ENCODE data around the gene HK1. TPM values are rescaled to one million over a fixed set of nuclear protein-coding genes. Genes with fewer than 3 reads are reported as not detected.

The HK1 gene
- total RNA-seq, 2 donors from 2014 or later: 143 to 149 TPM

GRCh38 chr10:69425511-69426298 is 147.4 kb downstream of the HK1 start:
- no peak overlapping the region for H3K4me3 Mint-ChIP-seq
- H3K4me1 Mint-ChIP-seq (ENCODE audit: low read depth): peaks cover 45% of the 10 kb centered on the region
- H3K27ac Mint-ChIP-seq: no peak overlapping the region
- no peaks in the 10 kb centered on the region for H3K27me3 Mint-ChIP-seq (ENCODE audit: low read depth)
- DNase-seq (no peak), ATAC-seq (replicated peaks in 1 of 2) (peak in 1 of 2 donors; percentile 36)
- no peaks in the 10 kb centered on the region for H3K36me3 Mint-ChIP-seq (ENCODE audit: insufficient read depth in 2 of 2)
- peaks cover 3 to 4% of the 10 kb centered on the region in 2 donors for H3K9me3 Mint-ChIP-seq

GRCh38 chr10:69426376-69426727 is 148.1 kb downstream of the HK1 start:
- no peak overlapping the region for H3K4me3 Mint-ChIP-seq
- H3K9me3 Mint-ChIP-seq: peaks cover 3 to 4% of the 10 kb centered on the region in 2 donors
- peaks cover 45% of the 10 kb centered on the region for H3K4me1 Mint-ChIP-seq (ENCODE audit: low read depth)
- no peaks in the 10 kb centered on the region for H3K36me3 Mint-ChIP-seq (ENCODE audit: insufficient read depth in 2 of 2)
- ATAC-seq (replicated peaks in 1 of 2) (no peak), DNase-seq (no peak)
- no peak overlapping the region for H3K27ac Mint-ChIP-seq
- H3K27me3 Mint-ChIP-seq (ENCODE audit: low read depth): no peaks in the 10 kb centered on the region

GRCh38 chr10:69428165-69428564 is 149.9 kb downstream of the HK1 start:
- Mint-ChIP-seq H3K27ac (no peak overlapping the region), H3K4me3 (no peak overlapping the region), H3K27me3 (ENCODE audit: low read depth) (no peaks in the 10 kb centered on the region), H3K9me3 (peaks cover 3 to 4% of the 10 kb centered on the region in 2 donors), H3K36me3 (ENCODE audit: insufficient read depth in 2 of 2) (no peaks in the 10 kb centered on the region), H3K4me1 (ENCODE audit: low read depth) (peaks cover 38% of the 10 kb centered on the region)
- ATAC-seq (replicated peaks in 1 of 2) (no peak), DNase-seq (no peak)

- Mint-ChIP-seq H3K36me3 (ENCODE audit: insufficient read depth in 2 of 2) (no peaks in the 10 kb centered on the region), H3K27me3 (ENCODE audit: low read depth) (no peaks in the 10 kb centered on the region), H3K4me3 (no peak overlapping the region), H3K4me1 (ENCODE audit: low read depth) (no peaks in the 10 kb centered on the region), H3K9me3 (no peaks in the 10 kb centered on the region), H3K27ac (no peak overlapping the region)
- ATAC-seq (replicated peaks in 1 of 2) (no peak), DNase-seq (no peak)
These were observed 155.9 kb downstream of the HK1 start for GRCh38 chr10:69434169-69434568.

- H3K4me1 Mint-ChIP-seq (ENCODE audit: low read depth): no peaks in the 10 kb centered on the region
- no peak for ATAC-seq (replicated peaks in 1 of 2)
- H3K27me3 Mint-ChIP-seq (ENCODE audit: low read depth): no peaks in the 10 kb centered on the region
These were observed 156.6 kb downstream of the HK1 start for GRCh38 chr10:69434926-69435325.

GRCh38 chr10:69435966-69436520 is 157.7 kb downstream of the HK1 start:
- DNase-seq: no peak
- Mint-ChIP-seq H3K27me3 (ENCODE audit: low read depth) (no peaks in the 10 kb centered on the region), H3K4me1 (ENCODE audit: low read depth) (no peaks in the 10 kb centered on the region), H3K27ac (no peak overlapping the region), H3K9me3 (no peaks in the 10 kb centered on the region), H3K36me3 (ENCODE audit: insufficient read depth in 2 of 2) (no peaks in the 10 kb centered on the region), H3K4me3 (no peak overlapping the region)
- no peak for ATAC-seq (replicated peaks in 1 of 2)

More at GRCh38 chr10:69434926-69435325, 156.6 kb downstream of the HK1 start:
- Mint-ChIP-seq H3K4me3 (no peak overlapping the region), H3K27ac (no peak overlapping the region), H3K9me3 (no peaks in the 10 kb centered on the region), H3K36me3 (ENCODE audit: insufficient read depth in 2 of 2) (no peaks in the 10 kb centered on the region)
- DNase-seq: no peak

- H3K9me3 Mint-ChIP-seq: no peaks in the 10 kb centered on the region
- no peak overlapping the region for H3K27ac Mint-ChIP-seq
- H3K36me3 Mint-ChIP-seq (ENCODE audit: insufficient read depth in 2 of 2): no peaks in the 10 kb centered on the region
- H3K27me3 Mint-ChIP-seq (ENCODE audit: low read depth): no peaks in the 10 kb centered on the region
- no peak for ATAC-seq (replicated peaks in 1 of 2)
- no peak for DNase-seq
- H3K4me3 Mint-ChIP-seq: no peak overlapping the region
- H3K4me1 Mint-ChIP-seq (ENCODE audit: low read depth): no peaks in the 10 kb centered on the region
These were observed 159.3 kb downstream of the HK1 start for GRCh38 chr10:69437321-69438259.

GRCh38 chr10:69438536-69439349 is 160.4 kb downstream of the HK1 start:
- no peak overlapping the region for H3K4me3 Mint-ChIP-seq
- ATAC-seq (replicated peaks in 1 of 2) (no peak), DNase-seq (no peak)
- no peaks in the 10 kb centered on the region for H3K9me3 Mint-ChIP-seq
- H3K27me3 Mint-ChIP-seq (ENCODE audit: low read depth): no peaks in the 10 kb centered on the region
- H3K36me3 Mint-ChIP-seq (ENCODE audit: insufficient read depth in 2 of 2): no peaks in the 10 kb centered on the region
- H3K27ac Mint-ChIP-seq: no peak overlapping the region
- no peaks in the 10 kb centered on the region for H3K4me1 Mint-ChIP-seq (ENCODE audit: low read depth)

GRCh38 chr10:69439350-69439739 is 161.0 kb downstream of the HK1 start:
- no peak overlapping the region for H3K27ac Mint-ChIP-seq
- no peaks in the 10 kb centered on the region for H3K9me3 Mint-ChIP-seq
- no peaks in the 10 kb centered on the region for H3K36me3 Mint-ChIP-seq (ENCODE audit: insufficient read depth in 2 of 2)
- H3K4me3 Mint-ChIP-seq: no peak overlapping the region
- H3K27me3 Mint-ChIP-seq (ENCODE audit: low read depth): no peaks in the 10 kb centered on the region
- ATAC-seq (replicated peaks in 1 of 2) (no peak), DNase-seq (no peak)
- no peaks in the 10 kb centered on the region for H3K4me1 Mint-ChIP-seq (ENCODE audit: low read depth)

GRCh38 chr10:69439813-69440506 is 161.7 kb downstream of the HK1 start:
- Mint-ChIP-seq H3K9me3 (no peaks in the 10 kb centered on the region), H3K4me1 (ENCODE audit: low read depth) (no peaks in the 10 kb centered on the region), H3K27me3 (ENCODE audit: low read depth) (no peaks in the 10 kb centered on the region), H3K4me3 (no peak overlapping the region), H3K27ac (no peak overlapping the region), H3K36me3 (ENCODE audit: insufficient read depth in 2 of 2) (no peaks in the 10 kb centered on the region)
- no peak for DNase-seq
- ATAC-seq (replicated peaks in 1 of 2): no peak

GRCh38 chr10:69443354-69443753 is 165.1 kb downstream of the HK1 start:
- no peak for ATAC-seq (replicated peaks in 1 of 2)
- DNase-seq: no peak
- H3K9me3 Mint-ChIP-seq: no peaks in the 10 kb centered on the region
- no peaks in the 10 kb centered on the region for H3K4me1 Mint-ChIP-seq (ENCODE audit: low read depth)
- H3K27me3 Mint-ChIP-seq (ENCODE audit: low read depth): no peaks in the 10 kb centered on the region
- no peak overlapping the region for H3K4me3 Mint-ChIP-seq
- H3K27ac Mint-ChIP-seq: no peak overlapping the region
- H3K36me3 Mint-ChIP-seq (ENCODE audit: insufficient read depth in 2 of 2): no peaks in the 10 kb centered on the region

GRCh38 chr10:69445041-69445440 is 166.7 kb downstream of the HK1 start:
- no peak for ATAC-seq (replicated peaks in 1 of 2)
- DNase-seq: no peak
- Mint-ChIP-seq H3K4me3 (no peak overlapping the region), H3K36me3 (ENCODE audit: insufficient read depth in 2 of 2) (no peaks in the 10 kb centered on the region), H3K4me1 (ENCODE audit: low read depth) (peaks cover 5% of the 10 kb centered on the region), H3K9me3 (no peaks in the 10 kb centered on the region), H3K27me3 (ENCODE audit: low read depth) (no peaks in the 10 kb centered on the region), H3K27ac (no peak overlapping the region)
